GM12891 (cell line): Measurements from ENCODE around the gene CMSS1.

Experiments used
- PAX5 ChIP-seq: IDR thresholded peaks from 2 replicates; pipeline ENCODE4 v1.6.1; 2011; ENCODE audit warnings: low read length, moderate library complexity, mild to moderate bottlenecking; ENCODE audit not compliant: insufficient read depth, severe bottlenecking
- POLR2A ChIP-seq: IDR thresholded peaks from 2 replicates; pipeline ENCODE4 v1.6.1; 2011; ENCODE audit warnings: low read depth, low read length, control low read depth
- POLR2AphosphoS5 ChIP-seq: IDR thresholded peaks from 2 replicates; pipeline ENCODE4 v1.6.1; 2011; ENCODE audit warnings: low read depth, low read length, control low read depth
- POU2F2 ChIP-seq: IDR thresholded peaks from 2 replicates; pipeline ENCODE4 v1.6.1; 2011; ENCODE audit warnings: low read depth, mild to moderate bottlenecking, control low read depth, low read length, moderate library complexity
- SPI1 ChIP-seq: IDR thresholded peaks from 2 replicates; pipeline ENCODE4 v1.6.1; 2011; ENCODE audit warnings: low read depth, low read length, control low read depth
- TAF1 ChIP-seq: IDR thresholded peaks from 2 replicates; pipeline ENCODE4 v1.6.1; 2011; ENCODE audit warnings: low read depth, low read length, control low read depth

DNA sequence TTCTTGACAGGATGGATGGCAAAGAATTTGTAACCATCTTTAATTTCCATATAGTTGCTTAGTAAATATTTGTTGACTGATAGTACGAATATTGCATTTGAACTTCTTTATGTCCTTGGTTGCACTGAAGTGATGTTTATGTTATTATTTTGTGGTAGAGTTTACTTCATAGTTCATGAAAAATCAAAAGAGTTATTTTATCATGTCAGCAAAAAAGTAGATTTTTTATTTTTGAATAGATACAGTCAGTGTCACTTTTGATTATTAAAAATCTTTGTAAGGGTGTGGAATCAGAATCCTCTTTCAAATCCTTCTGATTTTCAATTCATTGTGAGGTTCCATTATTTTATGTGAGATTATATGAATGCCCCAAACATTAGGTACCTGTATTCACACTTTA, 261.7 kb downstream of the CMSS1 start:
- TF ChIP-seq POLR2AphosphoS5 (no peak), POLR2A (no peak), TAF1 (no peak), SPI1 (no peak), PAX5 (no peak), POU2F2 (no peak)
